Karpas-422 (cell line): Measurements from ENCODE around the gene RUNX2. TPM values are rescaled to one million over a fixed set of nuclear protein-coding genes. Genes with fewer than 3 reads are reported as not detected.

Source experiments
- DNase-seq: peaks from one replicate; pipeline ENCODE4 v3.0.0-alpha.2; 2015
- H2AFZ ChIP-seq: fragments of 200-600 bp; sonication (generic); 2 replicates; pipeline ENCODE4 v1.6.1; 2014; ENCODE audit warnings: antibody characterized with exemption, low read length, mixed read lengths
- H3K27ac ChIP-seq: fragments of 200-600 bp; sonication (generic); 2 replicates; pipeline ENCODE4 v1.5.1; 2014; ENCODE audit warnings: mild to moderate bottlenecking, low read length, moderate library complexity
- H3K27me3 ChIP-seq: fragments of 200-600 bp; sonication (generic); 2 replicates; pipeline ENCODE4 v1.6.1; 2014; ENCODE audit warnings: low read length, mixed read lengths
- H3K36me3 ChIP-seq: fragments of 200-600 bp; sonication (generic); 2 replicates; pipeline ENCODE4 v1.6.1; 2014; ENCODE audit warnings: low read length, mixed read lengths; ENCODE audit not compliant: insufficient read depth
- H3K4me1 ChIP-seq: fragments of 200-600 bp; sonication (generic); 2 replicates; pipeline ENCODE4 v1.6.1; 2014; ENCODE audit warnings: mild to moderate bottlenecking, low read length, mixed read lengths
- H3K4me2 ChIP-seq: fragments of 200-600 bp; sonication (generic); 2 replicates; pipeline ENCODE4 v1.6.1; 2014; ENCODE audit warnings: low read length, low read depth, mild to moderate bottlenecking; ENCODE audit not compliant: poor library complexity, severe bottlenecking
- H3K4me3 ChIP-seq: fragments of 200-600 bp; sonication (generic); 2 replicates; pipeline ENCODE4 v1.5.1; 2014; ENCODE audit warnings: mild to moderate bottlenecking, antibody characterized with exemption, low read length, mixed read lengths
- H3K79me2 ChIP-seq: fragments of 200-600 bp; sonication (generic); 2 replicates; pipeline ENCODE4 v1.6.1; 2014; ENCODE audit warnings: mild to moderate bottlenecking, low read length, mixed read lengths
- H3K9ac ChIP-seq: fragments of 200-600 bp; sonication (generic); 2 replicates; pipeline ENCODE4 v1.6.0; 2014; ENCODE audit warnings: low read length
- H3K9me2 ChIP-seq: fragments of 200-600 bp; sonication (generic), shearing (Covaris generic); replicated peaks from 2 replicates; pipeline ENCODE4 v1.6.0; 2014; ENCODE audit warnings: mild to moderate bottlenecking, low read length, moderate library complexity; ENCODE audit not compliant: insufficient read depth
- H3K9me3 ChIP-seq: fragments of 300-700, 200-600 bp; sonication (generic); 2 replicates; pipeline ENCODE4 v1.6.1; 2014; ENCODE audit warnings: low read length, mixed read lengths
- H4K20me1 ChIP-seq: fragments of 200-600 bp; sonication (generic); 2 replicates; pipeline ENCODE4 v1.6.1; 2014; ENCODE audit warnings: mild to moderate bottlenecking, antibody characterized with exemption, low read length, low read depth; ENCODE audit not compliant: insufficient read depth
- total RNA-seq: library from RNA; depleted of rRNA; stranded (reverse); fragments of >200 nt; shearing (Covaris generic); gene quantifications from 2 replicates; pipeline ENCODE4 v1.2.3, GENCODE V29; 2014; ENCODE audit warnings: low replicate concordance

RUNX2 gene
- total RNA-seq, 1 experiment from 2014 or later = 0.19 TPM

- Histone ChIP-seq H2AFZ (no peak overlapping the region), H3K9me3 (no peaks in the 10 kb centered on the region), H3K9ac (no peak overlapping the region), H3K27me3 (no peaks in the 10 kb centered on the region), H3K27ac (no peak overlapping the region), H3K9me2 (no peaks in the 10 kb centered on the region), H3K4me2 (no peak overlapping the region), H3K4me3 (no peak overlapping the region), H3K4me1 (no peaks in the 10 kb centered on the region), H4K20me1 (no peaks in the 10 kb centered on the region), H3K79me2 (no peaks in the 10 kb centered on the region), H3K36me3 (no peaks in the 10 kb centered on the region)
- no peak for DNase-seq
Measured at GRCh38 chr6:45541934-45542333, 213.8 kb downstream of the RUNX2 start.

- H3K36me3 ChIP-seq = no peaks in the 10 kb centered on the region
- H2AFZ ChIP-seq = no peak overlapping the region
- no peaks in the 10 kb centered on the region for H3K79me2 ChIP-seq
- no peaks in the 10 kb centered on the region for H4K20me1 ChIP-seq
- H3K9ac ChIP-seq = no peak overlapping the region
- H3K9me2 ChIP-seq = no peaks in the 10 kb centered on the region
- H3K4me2 ChIP-seq = no peak overlapping the region
- no peak overlapping the region for H3K27ac ChIP-seq
- no peak overlapping the region for H3K4me3 ChIP-seq
- no peaks in the 10 kb centered on the region for H3K9me3 ChIP-seq
- H3K27me3 ChIP-seq = no peaks in the 10 kb centered on the region
- peaks cover 5% of the 10 kb centered on the region for H3K4me1 ChIP-seq
- DNase-seq = no peak
Measured at GRCh38 chr6:45543298-45544235, 215.4 kb downstream of the RUNX2 start.

- Histone ChIP-seq H3K4me3 (no peak overlapping the region), H3K4me2 (no peak overlapping the region), H3K4me1 (peaks cover 16% of the 10 kb centered on the region), H3K9me3 (no peaks in the 10 kb centered on the region), H3K9me2 (no peaks in the 10 kb centered on the region), H3K27ac (no peak overlapping the region), H3K36me3 (no peaks in the 10 kb centered on the region), H4K20me1 (no peaks in the 10 kb centered on the region; the same call in 1 of the 2 replicates), H3K79me2 (no peaks in the 10 kb centered on the region), H3K9ac (no peak overlapping the region), H3K27me3 (no peaks in the 10 kb centered on the region), H2AFZ (no peak overlapping the region)
- DNase-seq = no peak
Measured at GRCh38 chr6:45545416-45545815, 217.3 kb downstream of the RUNX2 start.

- Histone ChIP-seq H3K4me3 (no peak overlapping the region), H3K36me3 (no peaks in the 10 kb centered on the region), H3K9ac (no peak overlapping the region), H3K79me2 (no peaks in the 10 kb centered on the region), H3K4me2 (peak overlapping the region; percentile 47), H4K20me1 (no peaks in the 10 kb centered on the region; the same call in 1 of the 2 replicates), H3K9me2 (no peaks in the 10 kb centered on the region), H3K9me3 (no peaks in the 10 kb centered on the region), H3K27me3 (no peaks in the 10 kb centered on the region), H2AFZ (no peak overlapping the region), H3K4me1 (peaks cover 16% of the 10 kb centered on the region), H3K27ac (no peak overlapping the region)
- peak; percentile 89 for DNase-seq
Measured at GRCh38 chr6:45548657-45549515, 220.8 kb downstream of the RUNX2 start.

GRCh38 chr6:45552536-45552935, 224.4 kb downstream of the RUNX2 start:
- H3K36me3 ChIP-seq = no peaks in the 10 kb centered on the region
- H3K9ac ChIP-seq = no peak overlapping the region
- H3K4me1 ChIP-seq = peaks cover 16% of the 10 kb centered on the region
- H2AFZ ChIP-seq = no peak overlapping the region
- no peaks in the 10 kb centered on the region for H3K27me3 ChIP-seq
- H4K20me1 ChIP-seq = no peaks in the 10 kb centered on the region; the same call in 1 of the 2 replicates
- DNase-seq = no peak
- H3K79me2 ChIP-seq = no peaks in the 10 kb centered on the region
- no peaks in the 10 kb centered on the region for H3K9me3 ChIP-seq
- no peak overlapping the region for H3K4me3 ChIP-seq
- H3K4me2 ChIP-seq = no peak overlapping the region
- no peak overlapping the region for H3K27ac ChIP-seq
- H3K9me2 ChIP-seq = no peaks in the 10 kb centered on the region

GRCh38 chr6:45553730-45554344, 225.7 kb downstream of the RUNX2 start:
- Histone ChIP-seq H3K4me3 (no peak overlapping the region), H3K9ac (no peak overlapping the region), H3K27me3 (no peaks in the 10 kb centered on the region), H4K20me1 (no peaks in the 10 kb centered on the region; the same call in 1 of the 2 replicates), H3K4me2 (no peak overlapping the region), H3K79me2 (no peaks in the 10 kb centered on the region), H3K9me3 (no peaks in the 10 kb centered on the region), H3K27ac (no peak overlapping the region), H3K4me1 (peaks cover 9% of the 10 kb centered on the region), H3K9me2 (no peaks in the 10 kb centered on the region), H3K36me3 (no peaks in the 10 kb centered on the region), H2AFZ (no peak overlapping the region)
- no peak for DNase-seq

- Histone ChIP-seq H3K9me2 (no peaks in the 10 kb centered on the region), H3K27ac (no peak overlapping the region), H3K9ac (no peak overlapping the region), H3K27me3 (no peaks in the 10 kb centered on the region), H3K4me1 (peaks cover 1% of the 10 kb centered on the region; the same call in 1 of the 2 replicates), H3K4me2 (no peak overlapping the region), H4K20me1 (no peaks in the 10 kb centered on the region), H2AFZ (no peak overlapping the region), H3K36me3 (no peaks in the 10 kb centered on the region), H3K79me2 (no peaks in the 10 kb centered on the region), H3K9me3 (no peaks in the 10 kb centered on the region), H3K4me3 (no peak overlapping the region)
- no peak for DNase-seq
Measured at GRCh38 chr6:45554591-45554990, 226.5 kb downstream of the RUNX2 start.
